HG03439 (cell line): ENCODE data around the gene TOP1.

ENCODE experiments used
- ATAC-seq: cut with Tn5 transposase; IDR thresholded peaks from one replicate; pipeline ENCODE4 v1.9.1; 2021; ENCODE audit warnings: mild to moderate bottlenecking, moderate library complexity; ENCODE audit not compliant: unreplicated experiment

TOP1 gene

DNA sequence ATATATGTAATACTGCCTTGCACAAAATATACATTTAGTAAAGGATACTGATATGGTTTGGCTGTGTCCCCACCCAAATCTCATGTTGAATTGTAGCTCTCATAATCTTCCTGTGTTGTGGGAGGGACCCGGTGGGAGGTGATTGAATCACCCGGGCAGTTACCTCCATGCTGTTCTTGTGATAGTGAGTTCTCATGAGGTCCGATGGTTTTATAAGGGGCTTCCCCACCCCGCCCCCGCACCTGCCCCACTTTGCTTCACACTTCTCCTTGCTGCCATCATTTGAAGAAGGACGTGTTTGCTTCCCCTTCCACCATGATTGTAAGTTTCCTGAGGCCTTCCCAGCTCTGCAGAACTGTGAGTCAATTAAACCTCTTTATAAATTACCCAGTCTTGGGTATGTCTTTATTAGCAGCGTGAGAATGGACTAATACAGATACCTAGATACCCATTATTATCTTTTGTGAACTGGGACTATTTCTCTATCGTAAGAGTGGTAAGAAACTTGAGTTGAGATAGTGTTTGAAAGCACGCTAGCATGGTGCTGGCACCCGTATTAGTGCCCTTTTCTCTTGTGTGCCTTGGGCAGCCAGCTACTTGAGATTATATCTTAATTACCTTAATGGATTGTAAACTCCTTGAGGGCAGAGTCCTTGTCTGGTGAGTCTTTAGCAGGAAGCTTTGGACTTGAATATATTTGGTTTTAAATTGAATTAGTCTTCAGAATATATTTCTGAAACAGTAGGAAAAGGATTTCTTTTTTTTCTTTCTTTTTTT is 25.6 kb downstream of the TOP1 start:
- no peak for ATAC-seq

- ATAC-seq, result no peak
Observed at GRCh38 chr20:41054847-41055230, 26.2 kb downstream of the TOP1 start.

- ATAC-seq, result no peak
Observed at GRCh38 chr20:41055679-41056078, 27.1 kb downstream of the TOP1 start.

DNA sequence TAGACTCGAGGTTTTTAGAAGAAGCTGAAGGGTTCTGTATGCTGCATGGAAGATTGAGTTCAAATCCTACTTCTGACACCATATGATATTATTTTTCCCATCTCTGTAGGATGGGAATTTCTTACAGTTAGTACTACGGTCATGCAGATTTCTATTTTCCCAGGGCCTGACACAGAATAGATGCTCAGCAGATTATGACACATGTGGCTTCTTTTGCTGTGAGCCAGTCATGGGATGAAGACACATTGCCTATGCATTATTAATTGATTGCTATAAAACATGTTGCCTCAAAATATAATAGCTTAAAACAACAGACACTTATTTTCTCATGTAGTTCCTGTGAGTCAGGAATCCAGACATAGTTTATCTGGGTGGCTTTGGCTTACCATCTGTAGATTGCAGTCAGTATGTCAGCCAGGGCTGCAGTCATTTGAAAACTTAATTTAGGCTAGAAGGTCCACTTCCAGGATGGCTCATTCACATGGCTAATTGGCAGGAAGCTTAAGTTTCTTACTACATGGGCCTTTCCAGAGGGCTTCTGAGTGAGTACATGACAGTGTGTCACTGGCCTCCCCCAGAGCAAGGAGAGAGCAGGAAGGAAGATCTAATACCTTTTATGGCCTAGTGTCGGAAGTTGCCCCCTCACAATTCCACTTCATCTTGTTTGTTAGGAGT is 29.5 kb downstream of the TOP1 start:
- ATAC-seq, result no peak

DNA sequence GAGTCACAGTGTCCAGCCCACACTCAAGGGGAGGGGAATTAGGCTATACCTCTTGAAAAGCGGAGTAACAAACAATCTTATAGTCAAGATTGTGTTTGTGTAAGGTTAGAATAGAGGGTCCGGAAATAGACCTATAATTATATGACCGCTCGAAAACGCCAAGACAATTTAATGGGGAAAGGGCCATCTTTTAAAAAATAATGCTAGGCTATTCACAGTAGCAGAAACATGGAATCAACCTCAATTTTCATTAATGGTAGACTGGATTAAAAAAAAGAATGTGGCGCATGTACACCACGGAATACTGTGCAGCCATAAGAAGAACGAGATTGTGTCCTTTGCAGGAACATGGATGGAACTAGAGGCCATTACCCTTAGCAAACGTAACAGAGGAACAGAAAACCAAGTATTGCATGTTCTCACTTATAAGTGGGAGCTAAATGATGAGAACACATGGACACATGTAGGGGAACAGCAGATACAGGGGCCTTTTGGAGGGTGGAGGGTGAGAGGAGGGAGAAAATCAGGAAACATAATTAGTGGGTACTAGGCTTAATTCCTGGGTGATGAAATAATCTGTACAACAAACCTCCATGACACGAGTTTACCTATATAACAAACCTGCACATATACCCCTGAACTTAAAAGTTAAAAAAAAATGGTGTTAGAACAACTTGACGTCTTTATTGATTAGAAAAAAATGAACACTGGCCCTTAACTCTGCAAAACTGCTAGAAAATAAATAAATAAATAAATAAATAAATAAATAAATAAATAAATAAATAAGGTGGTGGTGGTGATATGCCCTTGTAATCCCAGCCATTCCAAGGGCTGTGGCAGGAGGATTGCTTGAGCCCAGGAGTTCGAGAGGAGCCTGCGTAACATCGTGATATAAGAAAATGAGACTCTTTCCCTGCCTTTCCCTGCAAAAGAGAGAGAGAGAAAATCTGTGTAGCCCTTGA is 30.3 kb downstream of the TOP1 start:
- no peak for ATAC-seq

- ATAC-seq, result no peak
Observed at GRCh38 chr20:41061155-41061554, 32.5 kb downstream of the TOP1 start.

- no peak for ATAC-seq
Observed at GRCh38 chr20:41063442-41063841, 34.8 kb downstream of the TOP1 start.

DNA sequence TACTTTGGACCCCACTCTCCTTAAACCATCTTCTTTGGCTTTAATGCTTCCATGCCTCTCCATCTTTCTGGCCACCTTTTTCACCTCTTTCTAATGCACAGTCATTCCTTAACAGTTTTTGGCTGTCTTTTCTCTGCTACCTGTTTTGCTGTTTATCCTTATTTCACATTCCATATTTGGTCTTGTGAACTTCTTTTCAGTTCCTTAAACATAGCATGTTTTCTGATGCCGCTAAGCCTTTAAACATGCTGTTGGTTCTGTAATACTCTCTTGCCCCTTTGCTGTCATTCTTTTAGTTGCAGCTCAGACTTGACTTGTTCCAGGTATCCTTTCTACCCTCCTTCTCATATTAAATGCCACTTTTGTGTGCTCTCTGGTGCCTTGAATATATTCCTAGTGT is 35.8 kb downstream of the TOP1 start:
- no peak for ATAC-seq

- no peak for ATAC-seq
Observed at GRCh38 chr20:41065716-41066115, 37.1 kb downstream of the TOP1 start.

DNA sequence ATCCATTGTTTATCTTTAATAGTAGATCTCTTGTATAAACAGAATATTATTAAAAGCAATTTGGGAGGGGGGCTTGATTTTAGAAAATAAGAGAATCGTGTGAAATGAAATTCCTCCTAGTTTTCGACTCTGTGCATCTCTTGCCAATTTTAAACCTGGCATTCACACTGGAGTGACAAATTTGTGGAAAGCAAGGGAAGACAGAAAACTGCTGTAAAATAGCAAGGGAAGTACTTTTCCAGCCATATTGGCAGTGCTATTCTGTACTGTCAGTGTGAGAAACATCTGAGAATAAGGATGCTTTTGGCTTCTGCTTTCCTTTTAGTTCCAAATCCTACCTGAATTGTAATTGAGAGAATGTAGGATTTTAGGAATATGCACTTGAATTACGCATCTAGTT is 40.2 kb downstream of the TOP1 start:
- no peak for ATAC-seq

GRCh38 chr20:41072190-41072863 is 43.7 kb downstream of the TOP1 start:
- ATAC-seq, result no peak

GRCh38 chr20:41072915-41073314 is 44.3 kb downstream of the TOP1 start:
- ATAC-seq, result no peak

DNA sequence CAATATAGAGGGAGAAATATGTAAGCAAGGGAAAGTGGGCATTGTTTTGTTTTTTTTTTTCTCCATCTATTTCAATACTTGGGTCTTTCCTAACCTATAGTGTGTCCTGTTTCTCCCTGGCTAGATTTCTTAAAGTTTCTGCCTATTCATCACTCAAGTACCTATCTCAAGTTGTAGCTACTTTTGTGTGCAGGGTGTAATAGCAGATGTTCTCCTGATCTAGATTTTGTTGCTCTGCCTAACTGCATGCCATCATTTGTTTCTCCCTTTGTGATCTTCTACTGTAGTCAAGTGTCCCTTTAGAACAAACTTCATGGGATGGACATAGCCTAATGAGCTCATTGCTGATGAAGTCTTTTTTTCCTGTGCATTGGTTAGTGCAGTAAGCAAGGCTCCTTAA is 45.8 kb downstream of the TOP1 start:
- no peak for ATAC-seq

DNA sequence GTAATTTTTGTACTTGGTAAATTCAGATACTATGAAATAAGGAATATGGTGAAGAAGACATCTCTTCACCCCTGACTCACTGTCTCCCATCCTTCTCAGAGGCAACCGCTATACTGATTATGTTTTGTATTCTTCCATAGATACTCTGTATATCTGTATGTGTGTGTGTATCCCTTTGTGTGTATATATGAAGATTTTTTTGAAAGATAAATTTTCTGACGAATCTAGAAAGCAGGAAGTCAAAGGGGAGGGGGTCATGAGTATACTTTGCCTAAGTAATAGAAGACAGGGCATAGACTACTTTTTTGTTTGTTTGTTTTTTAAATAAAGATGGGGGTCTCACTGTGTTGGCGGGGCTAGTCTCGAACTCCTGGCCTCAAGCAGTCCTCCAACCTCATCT is 48.2 kb downstream of the TOP1 start:
- no peak for ATAC-seq

GRCh38 chr20:41078329-41078728 is 49.7 kb downstream of the TOP1 start:
- no peak for ATAC-seq

DNA sequence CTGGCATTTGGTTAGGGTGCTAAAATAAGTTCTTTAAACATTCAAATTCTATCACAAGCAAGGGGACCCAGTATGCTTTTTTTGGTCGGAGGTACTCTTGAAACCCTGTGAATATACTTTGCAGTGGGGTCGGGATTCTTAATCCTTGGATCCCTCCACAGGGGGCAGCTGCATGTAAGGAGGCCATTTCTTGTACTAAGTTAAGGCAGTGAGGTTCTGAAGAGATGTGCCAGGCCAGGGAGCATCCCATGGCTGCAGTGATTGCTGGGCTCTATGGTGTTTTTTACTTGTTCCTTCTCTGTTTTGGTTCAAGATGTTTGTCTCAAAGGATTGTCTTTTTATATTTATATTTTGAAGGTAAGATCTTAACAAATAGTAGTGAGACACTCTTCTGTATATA is 50.4 kb downstream of the TOP1 start:
- ATAC-seq, result no peak

- ATAC-seq, result no peak
Observed at GRCh38 chr20:41080866-41081265, 52.2 kb downstream of the TOP1 start.

GRCh38 chr20:41081276-41081814 is 52.7 kb downstream of the TOP1 start:
- no peak for ATAC-seq

DNA sequence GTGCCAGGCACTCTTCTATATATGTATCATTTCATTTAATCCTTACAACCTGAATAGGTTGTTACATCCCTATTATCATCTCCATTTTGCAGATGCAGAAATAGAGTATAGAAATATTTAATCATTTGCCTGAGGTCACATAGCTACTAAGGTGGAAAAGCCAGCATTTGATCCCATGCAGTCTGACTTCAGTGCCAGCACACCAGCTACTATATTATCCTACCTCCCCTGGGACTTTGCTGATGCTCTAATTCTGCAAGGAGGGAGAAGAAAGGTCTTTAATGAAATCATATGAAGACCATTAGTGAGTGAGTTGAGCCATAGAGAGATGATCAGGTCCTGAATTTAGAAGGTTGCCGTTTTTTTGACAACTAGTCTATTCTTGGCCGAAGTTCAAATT is 53.7 kb downstream of the TOP1 start:
- no peak for ATAC-seq

- no peak for ATAC-seq
Observed at GRCh38 chr20:41085606-41086005, 57.0 kb downstream of the TOP1 start.
